ENCODE data around the gene SSC4D.

DNA sequence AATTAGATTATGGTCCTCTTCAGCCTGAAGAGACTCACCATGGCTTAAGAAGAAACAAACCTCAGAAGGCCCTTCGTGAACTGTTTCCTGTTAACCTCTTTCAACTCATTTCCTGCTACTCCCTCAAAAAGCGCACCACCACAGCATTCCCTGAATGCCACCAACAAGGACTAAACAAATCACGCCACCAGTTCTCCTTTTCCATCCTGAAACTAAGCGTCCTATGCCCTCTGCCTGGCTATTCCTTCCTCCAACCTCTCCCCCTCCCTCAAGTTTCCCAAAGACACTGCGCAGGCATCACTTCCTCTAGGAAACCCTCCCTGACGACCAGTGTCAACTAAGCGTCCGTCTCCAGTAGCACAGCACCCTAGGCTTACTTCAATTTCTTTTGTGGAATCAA, 62.7 kb downstream of the SSC4D start:
- TF ChIP-seq, protein P1, sequence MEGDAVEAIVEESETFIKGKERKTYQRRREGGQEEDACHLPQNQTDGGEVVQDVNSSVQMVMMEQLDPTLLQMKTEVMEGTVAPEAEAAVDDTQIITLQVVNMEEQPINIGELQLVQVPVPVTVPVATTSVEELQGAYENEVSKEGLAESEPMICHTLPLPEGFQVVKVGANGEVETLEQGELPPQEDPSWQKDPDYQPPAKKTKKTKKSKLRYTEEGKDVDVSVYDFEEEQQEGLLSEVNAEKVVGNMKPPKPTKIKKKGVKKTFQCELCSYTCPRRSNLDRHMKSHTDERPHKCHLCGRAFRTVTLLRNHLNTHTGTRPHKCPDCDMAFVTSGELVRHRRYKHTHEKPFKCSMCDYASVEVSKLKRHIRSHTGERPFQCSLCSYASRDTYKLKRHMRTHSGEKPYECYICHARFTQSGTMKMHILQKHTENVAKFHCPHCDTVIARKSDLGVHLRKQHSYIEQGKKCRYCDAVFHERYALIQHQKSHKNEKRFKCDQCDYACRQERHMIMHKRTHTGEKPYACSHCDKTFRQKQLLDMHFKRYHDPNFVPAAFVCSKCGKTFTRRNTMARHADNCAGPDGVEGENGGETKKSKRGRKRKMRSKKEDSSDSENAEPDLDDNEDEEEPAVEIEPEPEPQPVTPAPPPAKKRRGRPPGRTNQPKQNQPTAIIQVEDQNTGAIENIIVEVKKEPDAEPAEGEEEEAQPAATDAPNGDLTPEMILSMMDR (IDR thresholded peaks at IDR 0.05; ENCODE audit: control extremely low read depth in 1 of 3, insufficient read depth in 1 of 3, low read depth in 1 of 3, low read length in 3 of 3) = no peak
- TF ChIP-seq JUN (IDR thresholded peaks at IDR 0.05; ENCODE audit: low read depth, low read length) (no peak), GTF2F1 (IDR thresholded peaks at IDR 0.05; ENCODE audit: borderline replicate concordance, low read depth, low read length) (no peak), JUND (IDR thresholded peaks at IDR 0.05; ENCODE audit: low read length) (no peak), FOSL1 (IDR thresholded peaks at IDR 0.05; ENCODE audit: insufficient read depth, low read depth, low read length) (no peak), YY1 (IDR thresholded peaks at IDR 0.05; ENCODE audit: low read depth, low read length) (no peak), POLR2AphosphoS5 (IDR thresholded peaks at IDR 0.05; ENCODE audit: low read depth, low read length) (no peak), CEBPB (IDR thresholded peaks at IDR 0.05; ENCODE audit: low read depth, low read length) (no peak), HDAC6 (IDR thresholded peaks at IDR 0.05; ENCODE audit: low read depth, low read length) (no peak)
- TF ChIP-seq, protein P2, sequence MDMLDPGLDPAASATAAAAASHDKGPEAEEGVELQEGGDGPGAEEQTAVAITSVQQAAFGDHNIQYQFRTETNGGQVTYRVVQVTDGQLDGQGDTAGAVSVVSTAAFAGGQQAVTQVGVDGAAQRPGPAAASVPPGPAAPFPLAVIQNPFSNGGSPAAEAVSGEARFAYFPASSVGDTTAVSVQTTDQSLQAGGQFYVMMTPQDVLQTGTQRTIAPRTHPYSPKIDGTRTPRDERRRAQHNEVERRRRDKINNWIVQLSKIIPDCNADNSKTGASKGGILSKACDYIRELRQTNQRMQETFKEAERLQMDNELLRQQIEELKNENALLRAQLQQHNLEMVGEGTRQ (IDR thresholded peaks at IDR 0.05; ENCODE audit: low read length) = no peak
- TF ChIP-seq, protein P3, sequence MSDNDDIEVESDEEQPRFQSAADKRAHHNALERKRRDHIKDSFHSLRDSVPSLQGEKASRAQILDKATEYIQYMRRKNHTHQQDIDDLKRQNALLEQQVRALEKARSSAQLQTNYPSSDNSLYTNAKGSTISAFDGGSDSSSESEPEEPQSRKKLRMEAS (IDR thresholded peaks at IDR 0.05) = no peak
- TF ChIP-seq, protein P4, sequence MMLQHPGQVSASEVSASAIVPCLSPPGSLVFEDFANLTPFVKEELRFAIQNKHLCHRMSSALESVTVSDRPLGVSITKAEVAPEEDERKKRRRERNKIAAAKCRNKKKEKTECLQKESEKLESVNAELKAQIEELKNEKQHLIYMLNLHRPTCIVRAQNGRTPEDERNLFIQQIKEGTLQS (IDR thresholded peaks at IDR 0.05; ENCODE audit: insufficient read depth, low read depth, low read length) = no peak
